Common myeloid progenitor, CD34-positive (primary cell): ENCODE measurements around the gene MAMDC2.
"Not testable (repeated sequence)": the region's sequence is repeated elsewhere in the genome, so short reads cannot be mapped to it uniquely, and the experiment has no call there.

Source experiments
- CTCF ChIA-PET: fragments of 350-600 bp; sonication (Branson Sonifier 250); formaldehyde crosslinking; loops from one replicate; lab custom pipeline; 2021; ENCODE audit warnings: antibody characterized with exemption; lab: Charles Lee
- POLR2A ChIA-PET: fragments of 350-600 bp; sonication (Branson Sonifier 250); formaldehyde crosslinking; loops from one replicate; lab custom pipeline; 2021; ENCODE audit warnings: antibody characterized with exemption; lab: Charles Lee
- DNase-seq, 3 donors: peaks; one replicate each; pipeline versions ENCODE4 v3.0.0 to v3.0.0-alpha.2; 2013
- H3K27ac ChIP-seq, 2 experiments: 1 replicate in 1 of 2; 2 replicates in 1 of 2; pipeline ENCODE4 v1.7.0; 2013; ENCODE audit warnings: inconsistent platforms in 2 of 2, low read length in 2 of 2, mild to moderate bottlenecking in 2 of 2, low read depth in 1 of 2, moderate library complexity in 1 of 2; ENCODE audit not compliant: severe bottlenecking in 2 of 2, insufficient read depth in 1 of 2, poor library complexity in 1 of 2
- H3K27me3 ChIP-seq, 5 experiments: replicated peaks in 2 of 5; 1 replicate in 3 of 5; 2 replicates in 2 of 5; pipeline versions ENCODE4 v1.6.1 to v1.7.0; 2013; ENCODE audit warnings: low read length in 4 of 5, mild to moderate bottlenecking in 2 of 5, moderate library complexity in 2 of 5, inconsistent platforms in 1 of 5; ENCODE audit not compliant: insufficient read depth in 5 of 5, control insufficient read depth in 4 of 5
- H3K36me3 ChIP-seq, 4 experiments: 1 replicate in 2 of 4; 2 replicates in 2 of 4; pipeline versions ENCODE4 v1.6.1 to v1.7.0; 2013; ENCODE audit warnings: low read length in 3 of 4, control low read depth in 1 of 4, mild to moderate bottlenecking in 1 of 4; ENCODE audit not compliant: control insufficient read depth in 4 of 4, insufficient read depth in 4 of 4
- H3K4me1 ChIP-seq, 4 experiments: 1 replicate in 3 of 4; 2 replicates in 1 of 4; pipeline versions ENCODE4 v1.6.1 to v1.7.1; 2013; ENCODE audit warnings: low read length in 3 of 4, mild to moderate bottlenecking in 3 of 4, control low read depth in 1 of 4, inconsistent platforms in 1 of 4, moderate library complexity in 1 of 4; ENCODE audit not compliant: control insufficient read depth in 4 of 4, insufficient read depth in 4 of 4; ENCODE audit errors: control extremely low read depth in 1 of 4
- H3K4me3 ChIP-seq, 7 experiments: 1 replicate in 4 of 7; 2 replicates in 3 of 7; pipeline versions ENCODE4 v1.5.1 to v1.7.0; 2013; ENCODE audit warnings: mild to moderate bottlenecking in 7 of 7, low read length in 6 of 7, moderate library complexity in 6 of 7, inconsistent platforms in 2 of 7, low read depth in 2 of 7, control low read depth in 1 of 7; ENCODE audit not compliant: insufficient read depth in 4 of 7, control insufficient read depth in 1 of 7; ENCODE audit errors: extremely low read depth in 1 of 7
- H3K9me3 ChIP-seq, 5 experiments: 1 replicate in 4 of 5; 2 replicates in 1 of 5; pipeline versions ENCODE4 v1.6.1 to v1.7.1; 2013; ENCODE audit warnings: low read length in 4 of 5, mild to moderate bottlenecking in 2 of 5, inconsistent platforms in 1 of 5, low read depth in 1 of 5, moderate library complexity in 1 of 5; ENCODE audit not compliant: control insufficient read depth in 4 of 5, insufficient read depth in 2 of 5; ENCODE audit errors: control extremely low read depth in 1 of 5
- WGBS: methylation state at CpG from one replicate; pipeline ENCODE4 v1.1.5; 2013; ENCODE audit not compliant: insufficient coverage; 5-methylcytosine and 5-hydroxymethylcytosine counted together

Gene MAMDC2

GRCh38 chr9:70234208-70234607, 190.6 kb downstream of the MAMDC2 start:
- CTCF ChIA-PET, DNase-seq, H3K27me3 ChIP-seq, H3K9me3 ChIP-seq, H3K4me1 ChIP-seq, H3K4me3 ChIP-seq, H3K36me3 ChIP-seq, H3K27ac ChIP-seq, POLR2A ChIA-PET: not testable (repeated sequence)
- WGBS, result over 99% methylated on average over 7 of the region's 9 CpGs

- H3K4me3 ChIP-seq, H3K27me3 ChIP-seq, H3K9me3 ChIP-seq, DNase-seq, H3K4me1 ChIP-seq, H3K27ac ChIP-seq, POLR2A ChIA-PET, CTCF ChIA-PET, H3K36me3 ChIP-seq: not testable (repeated sequence)
- 100% methylated on average over 1 of the region's 1 CpG for whole genome bisulfite sequencing
Observed at GRCh38 chr9:70245952-70246351, 202.3 kb downstream of the MAMDC2 start.

GRCh38 chr9:70250221-70250620, 206.6 kb downstream of the MAMDC2 start:
- WGBS, result 100% methylated on average over 1 of the region's 1 CpG
- no peaks in the 10 kb centered on the region for H3K4me1 ChIP-seq
- no peaks in the 10 kb centered on the region for H3K36me3 ChIP-seq
- no peak overlapping the region for H3K4me3 ChIP-seq
- DNase-seq, result no peak
- no peaks in the 10 kb centered on the region for H3K27me3 ChIP-seq
- CTCF ChIA-PET, result no interaction called here
- H3K27ac ChIP-seq, result no peak overlapping the region
- H3K9me3 ChIP-seq, result no peaks in the 10 kb centered on the region
- POLR2A ChIA-PET, result no interaction called here

GRCh38 chr9:70255486-70255885, 211.8 kb downstream of the MAMDC2 start:
- Histone ChIP-seq H3K4me1 (peaks cover 6 to 27% (median 18%) of the 10 kb centered on the region in 4 experiments), H3K4me3 (no peak overlapping the region), H3K9me3 (no peaks in the 10 kb centered on the region), H3K27me3 (no peaks in the 10 kb centered on the region), H3K27ac (no peak overlapping the region), H3K36me3 (no peaks in the 10 kb centered on the region)
- ChIA-PET CTCF (interaction anchor here (0.6 kb wide), 1 partner anchor 137 kb away, joined by 3 read pairs; no protein-coding TSS in a partner anchor), POLR2A (no interaction called here)
- no peak for DNase-seq

GRCh38 chr9:70256123-70256551, 212.5 kb downstream of the MAMDC2 start:
- Histone ChIP-seq H3K4me3 (no peak overlapping the region), H3K27ac (no peak overlapping the region), H3K4me1 (peaks cover 6 to 33% (median 23%) of the 10 kb centered on the region in 4 experiments), H3K9me3 (no peaks in the 10 kb centered on the region), H3K27me3 (no peaks in the 10 kb centered on the region), H3K36me3 (peaks cover 0 to 6% (median 2%) of the 10 kb centered on the region in 4 experiments)
- POLR2A ChIA-PET, result no interaction called here
- CTCF ChIA-PET, result no interaction called here
- whole genome bisulfite sequencing, result 95% methylated on average over 7 of the region's 7 CpGs
- DNase-seq, result no peak

GRCh38 chr9:70257502-70257901, 213.9 kb downstream of the MAMDC2 start:
- H3K36me3 ChIP-seq, result peaks cover 4 to 20% (median 9%) of the 10 kb centered on the region in 4 experiments
- peak overlapping the region in 1 of 7 experiments; percentile 91 for H3K4me3 ChIP-seq
- no peak for DNase-seq
- H3K9me3 ChIP-seq, result no peaks in the 10 kb centered on the region
- WGBS, result no CpG with 5 or more reads among the region's 3 CpGs
- no peaks in the 10 kb centered on the region for H3K27me3 ChIP-seq
- peak overlapping the region in 1 of 2 experiments; percentile 11 for H3K27ac ChIP-seq
- CTCF ChIA-PET, result no interaction called here
- POLR2A ChIA-PET, result no interaction called here
- peaks cover 6 to 44% (median 29%) of the 10 kb centered on the region in 4 experiments for H3K4me1 ChIP-seq

- 11% methylated on average over 23 of the region's 27 CpGs for WGBS
- ChIA-PET CTCF (no interaction called here), POLR2A (no interaction called here)
- Histone ChIP-seq H3K4me3 (peak overlapping the region; percentile 44 to 96 (median 91)), H3K4me1 (peaks cover 6 to 50% (median 31%) of the 10 kb centered on the region in 4 experiments), H3K9me3 (no peaks in the 10 kb centered on the region), H3K27me3 (no peaks in the 10 kb centered on the region), H3K36me3 (peaks cover 4 to 25% (median 9%) of the 10 kb centered on the region in 4 experiments), H3K27ac (peak overlapping the region; percentile 64 to 95)
- peak in 2 of 3 donors; percentile 52 to 54 for DNase-seq
Observed at GRCh38 chr9:70257991-70258691, 214.5 kb downstream of the MAMDC2 start.
